Breast epithelium (tissue), 4 donors: Measurements from ENCODE around the gene EPB41L2. TPM values are rescaled to one million over a fixed set of nuclear protein-coding genes. Genes with fewer than 3 reads are reported as not detected.

ENCODE experiments used
- DNase-seq, 2 donors: peaks; one replicate each; pipeline ENCODE4 v3.0.0-alpha.2; 2019; ENCODE audit warnings: low spot score in 2 of 2
- H3K27ac ChIP-seq, 2 donors: fragments of 200-600 bp; sonication (generic) in 1 of 2; one replicate each; pipeline ENCODE4 v1.5.1; 2016 to 2019; ENCODE audit warnings: mild to moderate bottlenecking in 1 of 2
- H3K27me3 ChIP-seq, 2 donors: fragments of 200-600 bp; sonication (generic) in 1 of 2; one replicate each; pipeline versions ENCODE4 v1.5.1 to v1.6.0; 2017 to 2019; ENCODE audit warnings: control low read depth in 1 of 2, mild to moderate bottlenecking in 1 of 2
- H3K36me3 ChIP-seq: fragments of 200-600 bp; one replicate; pipeline ENCODE4 v1.5.1; 2019
- H3K4me1 ChIP-seq, 2 donors: fragments of 200-600 bp; sonication (generic); one replicate each; pipeline ENCODE4 v1.5.1; 2016 to 2019; ENCODE audit warnings: control low read depth in 1 of 2
- H3K4me3 ChIP-seq, 3 donors: fragments of 200-600 bp; sonication (generic); 1 replicate in 2 of 3; 2 replicates in 1 of 3; pipeline ENCODE4 v1.5.1; 2016 to 2019; ENCODE audit warnings: mild to moderate bottlenecking in 3 of 3, moderate library complexity in 2 of 3
- H3K9me3 ChIP-seq, 2 donors: fragments of 200-600 bp; sonication (generic) in 1 of 2; one replicate each; pipeline ENCODE4 v1.5.1; 2016 to 2019; ENCODE audit warnings: control low read depth in 1 of 2
- POLR2A ChIP-seq: fragments of 450-650 bp; IDR thresholded peaks from one replicate; pipeline ENCODE4 v1.6.1; 2016; ENCODE audit warnings: antibody characterized with exemption, mild to moderate bottlenecking, moderate library complexity
- POLR2AphosphoS5 ChIP-seq, 3 donors: sonication (generic); formaldehyde crosslinking; IDR thresholded peaks; one replicate each; pipeline ENCODE4 v1.6.1; 2017; ENCODE audit warnings: antibody characterized with exemption in 3 of 3
- intact Hi-C: fragments of 100-400 bp; cut with DNase I; formaldehyde crosslinking; loops from one replicate; pipeline ENCODE4 v1.15.1; 2023; ENCODE audit warnings: low total_unique reads
- total RNA-seq, 3 donors: library from RNA; depleted of rRNA; stranded (reverse); fragments of >200 nt; gene quantifications; one replicate each; pipeline ENCODE4 v1.1.0, GENCODE V29; 2016
- TF ChIP-seq, protein P1 (sequence below), 3 donors: fragments of 450-650 bp; IDR thresholded peaks; one replicate each; pipeline ENCODE4 v1.5.1; 2016 to 2017; ENCODE audit warnings: antibody characterized with exemption in 3 of 3, mild to moderate bottlenecking in 3 of 3, moderate library complexity in 3 of 3

The EPB41L2 gene
- total RNA-seq, 3 donors from 2014 or later: 72.7 to 110 (median 101) TPM

DNA sequence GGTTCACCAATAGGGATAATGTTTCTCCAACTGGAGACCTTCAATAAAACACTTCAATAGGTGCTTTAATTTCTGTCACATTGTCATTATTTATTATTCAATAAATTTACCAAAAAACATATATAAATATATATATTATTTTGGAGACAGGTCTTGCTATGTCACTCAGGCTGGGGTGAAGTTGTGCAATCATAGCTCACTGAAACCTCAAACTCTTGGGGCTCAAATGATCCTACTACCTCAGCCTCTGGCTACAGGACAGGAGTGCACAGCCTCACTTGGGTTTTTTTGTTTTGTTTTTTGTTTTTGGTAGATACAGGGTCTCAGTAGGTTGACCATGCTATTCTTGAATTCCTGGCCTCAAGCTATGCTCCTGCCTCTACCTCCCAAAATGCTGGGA, 226.0 kb downstream of the EPB41L2 start:
- Histone ChIP-seq H3K27ac (no peak overlapping the region), H3K27me3 (no peaks in the 10 kb centered on the region), H3K36me3 (no peaks in the 10 kb centered on the region), H3K4me3 (no peak overlapping the region), H3K4me1 (no peaks in the 10 kb centered on the region), H3K9me3 (no peaks in the 10 kb centered on the region)
- TF ChIP-seq POLR2AphosphoS5 (IDR thresholded peaks at IDR 0.05) (no peak), POLR2A (no peak)
- TF ChIP-seq, protein P1, sequence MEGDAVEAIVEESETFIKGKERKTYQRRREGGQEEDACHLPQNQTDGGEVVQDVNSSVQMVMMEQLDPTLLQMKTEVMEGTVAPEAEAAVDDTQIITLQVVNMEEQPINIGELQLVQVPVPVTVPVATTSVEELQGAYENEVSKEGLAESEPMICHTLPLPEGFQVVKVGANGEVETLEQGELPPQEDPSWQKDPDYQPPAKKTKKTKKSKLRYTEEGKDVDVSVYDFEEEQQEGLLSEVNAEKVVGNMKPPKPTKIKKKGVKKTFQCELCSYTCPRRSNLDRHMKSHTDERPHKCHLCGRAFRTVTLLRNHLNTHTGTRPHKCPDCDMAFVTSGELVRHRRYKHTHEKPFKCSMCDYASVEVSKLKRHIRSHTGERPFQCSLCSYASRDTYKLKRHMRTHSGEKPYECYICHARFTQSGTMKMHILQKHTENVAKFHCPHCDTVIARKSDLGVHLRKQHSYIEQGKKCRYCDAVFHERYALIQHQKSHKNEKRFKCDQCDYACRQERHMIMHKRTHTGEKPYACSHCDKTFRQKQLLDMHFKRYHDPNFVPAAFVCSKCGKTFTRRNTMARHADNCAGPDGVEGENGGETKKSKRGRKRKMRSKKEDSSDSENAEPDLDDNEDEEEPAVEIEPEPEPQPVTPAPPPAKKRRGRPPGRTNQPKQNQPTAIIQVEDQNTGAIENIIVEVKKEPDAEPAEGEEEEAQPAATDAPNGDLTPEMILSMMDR (IDR thresholded peaks at IDR 0.05): no peak
- DNase-seq: no peak
- intact Hi-C loops: no loop called here

DNA sequence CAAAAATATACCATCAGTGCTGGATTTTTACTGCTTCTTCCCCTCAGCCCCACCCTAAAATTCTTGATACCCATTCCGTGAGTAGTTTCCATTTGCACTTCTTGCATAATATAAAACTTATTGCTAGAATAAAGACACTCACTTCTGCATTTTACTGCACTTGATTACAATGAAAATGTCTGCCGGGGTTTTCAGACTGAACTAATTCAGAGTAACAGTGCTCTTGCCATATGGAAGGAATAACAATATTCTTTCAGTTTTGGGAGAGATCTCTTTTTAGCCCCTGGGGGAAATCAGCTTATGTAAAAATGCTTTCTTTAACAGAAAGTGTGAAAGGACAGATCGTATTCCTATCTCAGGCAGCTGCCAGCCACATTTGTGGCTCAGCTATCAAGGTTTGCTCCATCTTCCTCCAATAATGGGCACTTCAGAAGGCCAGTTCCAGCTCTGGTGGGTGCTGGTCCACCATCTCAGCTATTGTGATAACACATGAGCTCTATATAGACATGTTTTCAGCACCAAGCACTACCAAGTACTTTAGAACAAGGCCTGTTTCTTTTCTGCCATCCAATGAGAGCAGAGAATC, 226.9 kb downstream of the EPB41L2 start:
- intact Hi-C loops: no loop called here
- DNase-seq: no peak
- H3K4me3 ChIP-seq: no peak overlapping the region
- TF ChIP-seq, protein P1 (IDR thresholded peaks at IDR 0.05): no peak
- TF ChIP-seq POLR2AphosphoS5 (IDR thresholded peaks at IDR 0.05): no peak
- TF ChIP-seq POLR2A: no peak
- H3K9me3 ChIP-seq: no peaks in the 10 kb centered on the region
- H3K4me1 ChIP-seq: no peaks in the 10 kb centered on the region
- no peak overlapping the region for H3K27ac ChIP-seq
- no peaks in the 10 kb centered on the region for H3K36me3 ChIP-seq
- no peaks in the 10 kb centered on the region for H3K27me3 ChIP-seq

DNA sequence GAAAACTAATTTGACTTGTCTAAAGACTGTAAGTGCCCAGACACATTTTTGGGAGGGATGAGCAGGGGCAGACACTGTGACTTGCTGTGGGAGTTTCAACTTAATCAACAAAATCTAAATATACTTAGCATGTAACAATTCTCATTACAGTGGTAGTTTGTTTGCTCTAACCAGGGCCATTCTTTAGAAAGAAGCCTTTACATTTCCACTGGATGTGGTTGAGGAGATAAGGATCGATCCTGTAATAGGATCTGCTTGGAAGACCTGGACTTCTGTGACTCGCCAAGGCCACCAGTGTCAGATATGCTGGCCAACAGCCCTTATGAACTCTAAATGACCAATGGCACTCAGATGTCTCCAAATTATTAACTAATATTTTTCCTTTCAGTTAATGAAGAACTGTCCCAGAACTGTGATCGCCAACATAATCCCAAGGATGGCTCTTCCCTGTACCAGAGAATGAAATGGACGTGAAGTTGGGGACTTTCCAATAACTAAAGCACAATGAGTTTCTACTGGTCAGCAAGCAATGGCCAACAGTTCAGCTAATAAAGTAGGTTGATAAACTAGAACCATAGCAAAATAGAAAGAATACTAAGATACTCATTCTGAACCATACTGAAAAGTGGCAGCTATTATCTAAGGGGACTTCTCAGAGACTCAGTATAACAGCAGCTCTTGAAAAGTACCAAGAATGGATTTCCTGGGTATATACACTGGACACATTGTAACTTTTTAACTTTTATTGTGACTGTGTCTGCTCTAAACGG, 228.4 kb downstream of the EPB41L2 start:
- no peak for TF ChIP-seq POLR2A
- TF ChIP-seq, protein P1 (IDR thresholded peaks at IDR 0.05): no peak
- no peak for TF ChIP-seq POLR2AphosphoS5 (IDR thresholded peaks at IDR 0.05)
- DNase-seq: no peak
- Histone ChIP-seq H3K9me3 (no peaks in the 10 kb centered on the region), H3K27me3 (no peaks in the 10 kb centered on the region), H3K27ac (no peak overlapping the region), H3K4me3 (no peak overlapping the region), H3K4me1 (no peaks in the 10 kb centered on the region), H3K36me3 (no peaks in the 10 kb centered on the region)
- intact Hi-C loops: no loop called here

DNA sequence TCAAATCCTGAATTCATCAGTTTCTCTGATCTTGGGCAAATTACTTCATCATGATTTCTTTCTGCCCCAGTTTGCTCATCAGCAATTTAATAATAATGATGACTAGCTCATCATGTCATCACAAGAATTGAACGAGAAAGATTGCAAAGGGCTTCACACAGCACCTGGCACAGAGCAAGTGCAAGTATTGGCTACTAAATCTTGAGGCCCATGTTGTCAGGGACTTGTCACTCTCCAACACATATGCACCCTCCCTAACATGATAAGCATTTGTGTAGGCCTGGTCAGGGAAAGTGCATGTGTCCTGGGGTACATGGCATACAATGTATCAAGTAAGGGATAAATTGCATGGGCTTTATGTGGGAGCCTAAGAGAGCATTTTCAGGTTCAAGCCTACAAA, 229.5 kb downstream of the EPB41L2 start:
- DNase-seq: no peak
- Histone ChIP-seq H3K27me3 (no peaks in the 10 kb centered on the region), H3K4me1 (no peaks in the 10 kb centered on the region), H3K4me3 (no peak overlapping the region), H3K9me3 (no peaks in the 10 kb centered on the region), H3K27ac (no peak overlapping the region), H3K36me3 (no peaks in the 10 kb centered on the region)
- intact Hi-C loops: no loop called here
- TF ChIP-seq, protein P1 (IDR thresholded peaks at IDR 0.05): no peak
- TF ChIP-seq POLR2A (no peak), POLR2AphosphoS5 (IDR thresholded peaks at IDR 0.05) (no peak)

DNA sequence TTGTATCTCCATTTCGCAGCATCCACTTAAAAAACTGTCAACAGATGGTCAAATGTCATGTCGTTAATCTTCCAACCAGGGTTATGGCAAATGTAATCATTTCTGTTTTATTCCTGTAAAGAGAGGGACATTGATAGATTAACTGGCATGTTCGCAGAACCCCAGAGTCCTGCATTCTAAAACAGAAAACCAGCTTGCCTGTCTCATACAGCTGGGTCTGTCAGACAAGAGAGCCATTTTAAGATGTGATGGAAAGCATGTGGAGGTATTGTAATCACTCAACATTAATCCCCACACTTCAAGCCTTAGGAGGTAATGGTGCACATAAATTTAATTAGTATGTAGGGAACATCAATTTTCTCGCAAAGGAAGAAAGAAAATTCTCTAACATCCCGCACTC, 231.4 kb downstream of the EPB41L2 start:
- TF ChIP-seq POLR2AphosphoS5 (IDR thresholded peaks at IDR 0.05) (no peak), POLR2A (no peak)
- TF ChIP-seq, protein P1 (IDR thresholded peaks at IDR 0.05): no peak
- Histone ChIP-seq H3K27me3 (no peaks in the 10 kb centered on the region), H3K4me1 (no peaks in the 10 kb centered on the region), H3K36me3 (no peaks in the 10 kb centered on the region), H3K27ac (no peak overlapping the region), H3K4me3 (no peak overlapping the region), H3K9me3 (no peaks in the 10 kb centered on the region)
- intact Hi-C loops: no loop called here
- no peak for DNase-seq
